Measurements from ENCODE around the gene TPD52L1.

The TPD52L1 gene

GRCh38 chr6:125236536-125237327, 83.2 kb downstream of the TPD52L1 start:
- TF ChIP-seq CTCF (IDR thresholded peaks at IDR 0.05; ENCODE audit: insufficient read depth, low read depth, low read length, missing control alignments), result no peak
- no peak for DNase-seq (ENCODE audit: low read depth)
- no peak overlapping the region for H3K4me3 ChIP-seq (ENCODE audit: low read depth, low read length)

GRCh38 chr6:125237764-125238163, 84.2 kb downstream of the TPD52L1 start:
- H3K4me3 ChIP-seq (ENCODE audit: low read depth, low read length), result no peak overlapping the region
- TF ChIP-seq CTCF (IDR thresholded peaks at IDR 0.05; ENCODE audit: insufficient read depth, low read depth, low read length, missing control alignments), result no peak

GRCh38 chr6:125245109-125245508, 91.5 kb downstream of the TPD52L1 start:
- no peak for DNase-seq (ENCODE audit: low read depth)
- no peak overlapping the region for H3K4me3 ChIP-seq (ENCODE audit: low read depth, low read length)
- TF ChIP-seq CTCF (IDR thresholded peaks at IDR 0.05; ENCODE audit: insufficient read depth, low read depth, low read length, missing control alignments), result no peak

More at GRCh38 chr6:125237764-125238163, 84.2 kb downstream of the TPD52L1 start:
- DNase-seq (ENCODE audit: low read depth), result no peak

- no peak for DNase-seq (ENCODE audit: low read depth)
- no peak overlapping the region for H3K4me3 ChIP-seq (ENCODE audit: low read depth, low read length)
- TF ChIP-seq CTCF (IDR thresholded peaks at IDR 0.05; ENCODE audit: insufficient read depth, low read depth, low read length, missing control alignments), result no peak
These were observed 92.1 kb downstream of the TPD52L1 start for GRCh38 chr6:125245523-125246264.

- DNase-seq (ENCODE audit: low read depth), result no peak
- H3K4me3 ChIP-seq (ENCODE audit: low read depth, low read length), result no peak overlapping the region
- TF ChIP-seq CTCF (IDR thresholded peaks at IDR 0.05; ENCODE audit: insufficient read depth, low read depth, low read length, missing control alignments), result no peak
These were observed 93.0 kb downstream of the TPD52L1 start for GRCh38 chr6:125246566-125246965.

- DNase-seq (ENCODE audit: low read depth), result no peak
- H3K4me3 ChIP-seq (ENCODE audit: low read depth, low read length), result no peak overlapping the region
- TF ChIP-seq CTCF (IDR thresholded peaks at IDR 0.05; ENCODE audit: insufficient read depth, low read depth, low read length, missing control alignments), result no peak
These were observed 94.6 kb downstream of the TPD52L1 start for GRCh38 chr6:125248136-125248535.

Measured in GM12865 (cell line).